Hematopoietic multipotent progenitor cell treated with erythropoietin and hydrocortisone succinate and interleukin-3 and kit ligand, for 17 days (in vitro differentiated cells): ENCODE data around the gene ATG2B.
"Not testable (repeated sequence)": the region's sequence is repeated elsewhere in the genome, so short reads cannot be mapped to it uniquely, and the experiment has no call there.

Source experiments
- DNase-seq: peaks from one replicate; pipeline ENCODE4 v3.0.0-alpha.2; 2015; ENCODE audit warnings: low spot score

Gene ATG2B

GRCh38 chr14:96252999-96253539 lies 110.1 kb downstream of the ATG2B start:
- DNase-seq = no peak

- DNase-seq = no peak
Observed at GRCh38 chr14:96252323-96252998, 110.7 kb downstream of the ATG2B start.

- no peak for DNase-seq
Observed at GRCh38 chr14:96251656-96252155, 111.4 kb downstream of the ATG2B start.

- DNase-seq = no peak
Observed at GRCh38 chr14:96250485-96250884, 112.7 kb downstream of the ATG2B start.

GRCh38 chr14:96249029-96249428 lies 114.1 kb downstream of the ATG2B start:
- no peak for DNase-seq

GRCh38 chr14:96247031-96247430 lies 116.1 kb downstream of the ATG2B start:
- no peak for DNase-seq

- DNase-seq = no peak
Observed at GRCh38 chr14:96246539-96246847, 116.6 kb downstream of the ATG2B start.

- no peak for DNase-seq
Observed at GRCh38 chr14:96245710-96246538, 117.2 kb downstream of the ATG2B start.

- DNase-seq = not testable (repeated sequence)
Observed at GRCh38 chr14:96245074-96245473, 118.1 kb downstream of the ATG2B start.

GRCh38 chr14:96243785-96244184 lies 119.4 kb downstream of the ATG2B start:
- DNase-seq = no peak

GRCh38 chr14:96242126-96242525 lies 121.0 kb downstream of the ATG2B start:
- DNase-seq = no peak

- no peak for DNase-seq
Observed at GRCh38 chr14:96240641-96241040, 122.5 kb downstream of the ATG2B start.

- no peak for DNase-seq
Observed at GRCh38 chr14:96239711-96240141, 123.4 kb downstream of the ATG2B start.

- no peak for DNase-seq
Observed at GRCh38 chr14:96238676-96239265, 124.4 kb downstream of the ATG2B start.

GRCh38 chr14:96237641-96238040 lies 125.5 kb downstream of the ATG2B start:
- DNase-seq = no peak

GRCh38 chr14:96235426-96235825 lies 127.7 kb downstream of the ATG2B start:
- no peak for DNase-seq

GRCh38 chr14:96233661-96234060 lies 129.5 kb downstream of the ATG2B start:
- no peak for DNase-seq

GRCh38 chr14:96232506-96232905 lies 130.6 kb downstream of the ATG2B start:
- no peak for DNase-seq

GRCh38 chr14:96231526-96232130 lies 131.5 kb downstream of the ATG2B start:
- no peak for DNase-seq

- no peak for DNase-seq
Observed at GRCh38 chr14:96231056-96231455, 132.1 kb downstream of the ATG2B start.

- DNase-seq = no peak
Observed at GRCh38 chr14:96229315-96229714, 133.8 kb downstream of the ATG2B start.
